Mammary epithelial cell (primary cell): ENCODE results near the gene PDXDC1.
"Not testable (repeated sequence)": the region's sequence is repeated elsewhere in the genome, so short reads cannot be mapped to it uniquely, and the experiment has no call there.

ENCODE experiments used
- EZH2 ChIP-seq: IDR thresholded peaks from 2 replicates; pipeline ENCODE4 v1.6.1; 2012; ENCODE audit warnings: low read length, inconsistent platforms, borderline replicate concordance
- TF ChIP-seq, protein P1 (sequence below), 2 donors: IDR thresholded peaks in 1 of 2; conservative IDR thresholded peaks in 1 of 2; 2 replicates each; pipeline ENCODE4 v1.5.1; 2011 to 2012; ENCODE audit warnings: inconsistent platforms in 2 of 2, low read length in 2 of 2, mild to moderate bottlenecking in 2 of 2, control low read depth in 1 of 2, low read depth in 1 of 2; ENCODE audit not compliant: insufficient read depth in 1 of 2; ENCODE audit errors: extremely low read depth in 1 of 2

DNA sequence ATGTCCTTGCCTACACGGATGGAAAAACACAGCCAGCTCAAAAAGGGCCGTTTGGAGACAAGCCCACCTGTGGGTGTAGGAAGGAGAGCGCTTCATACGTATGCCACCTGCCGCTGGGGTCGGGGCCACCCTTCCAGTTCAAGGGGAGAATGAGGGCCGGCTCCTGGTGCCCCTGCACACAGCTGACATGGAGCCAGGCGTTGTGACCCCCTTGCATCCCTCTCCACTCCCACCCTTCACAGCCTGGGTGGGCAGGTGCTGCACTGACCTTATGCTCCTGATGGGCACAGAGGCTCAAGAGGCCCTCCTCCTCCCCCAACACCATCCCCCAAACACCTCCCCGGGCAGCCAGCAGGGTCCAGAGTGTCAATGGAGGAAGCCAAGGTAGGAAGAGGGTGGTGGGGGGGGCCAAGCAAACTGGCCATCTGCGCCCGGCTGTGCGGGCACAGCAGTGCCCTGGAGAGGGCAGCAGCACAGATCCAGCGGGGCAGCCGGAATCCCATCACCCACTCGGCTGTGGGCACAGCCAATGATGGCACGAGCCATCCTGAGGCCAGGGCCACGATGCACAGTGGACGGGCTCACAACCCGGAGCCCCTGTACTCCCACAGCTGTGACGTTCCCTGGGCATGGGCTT, 170.1 kb downstream of the PDXDC1 start:
- TF ChIP-seq, protein P1, sequence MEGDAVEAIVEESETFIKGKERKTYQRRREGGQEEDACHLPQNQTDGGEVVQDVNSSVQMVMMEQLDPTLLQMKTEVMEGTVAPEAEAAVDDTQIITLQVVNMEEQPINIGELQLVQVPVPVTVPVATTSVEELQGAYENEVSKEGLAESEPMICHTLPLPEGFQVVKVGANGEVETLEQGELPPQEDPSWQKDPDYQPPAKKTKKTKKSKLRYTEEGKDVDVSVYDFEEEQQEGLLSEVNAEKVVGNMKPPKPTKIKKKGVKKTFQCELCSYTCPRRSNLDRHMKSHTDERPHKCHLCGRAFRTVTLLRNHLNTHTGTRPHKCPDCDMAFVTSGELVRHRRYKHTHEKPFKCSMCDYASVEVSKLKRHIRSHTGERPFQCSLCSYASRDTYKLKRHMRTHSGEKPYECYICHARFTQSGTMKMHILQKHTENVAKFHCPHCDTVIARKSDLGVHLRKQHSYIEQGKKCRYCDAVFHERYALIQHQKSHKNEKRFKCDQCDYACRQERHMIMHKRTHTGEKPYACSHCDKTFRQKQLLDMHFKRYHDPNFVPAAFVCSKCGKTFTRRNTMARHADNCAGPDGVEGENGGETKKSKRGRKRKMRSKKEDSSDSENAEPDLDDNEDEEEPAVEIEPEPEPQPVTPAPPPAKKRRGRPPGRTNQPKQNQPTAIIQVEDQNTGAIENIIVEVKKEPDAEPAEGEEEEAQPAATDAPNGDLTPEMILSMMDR (conservative IDR thresholded peaks at IDR 0.05 in 1 of 2, IDR thresholded peaks at IDR 0.05 in 1 of 2; ENCODE audit: extremely low read depth in 1 of 2, insufficient read depth in 1 of 2, low read depth in 1 of 2, low read length in 2 of 2): not testable (repeated sequence)
- TF ChIP-seq EZH2: not testable (repeated sequence)
